Smooth muscle cell (in vitro differentiated cells): ENCODE measurements around the gene BCAR3. TPM values are rescaled to one million over a fixed set of nuclear protein-coding genes. Genes with fewer than 3 reads are reported as not detected.

Source experiments
- DNase-seq: peaks from one replicate; lab custom pipeline; 2025; ENCODE audit not compliant: unreplicated experiment; lab: John Stamatoyannopoulos, UW
- H2AFZ ChIP-seq: fragments of 200-600 bp; sonication (generic); 2 replicates; pipeline ENCODE4 v1.6.0; 2016; ENCODE audit warnings: antibody characterized with exemption, low read depth, mild to moderate bottlenecking
- H3F3A ChIP-seq: fragments of 200-600 bp; sonication (generic); 2 replicates; pipeline ENCODE4 v1.6.0; 2017; ENCODE audit warnings: antibody characterized with exemption, low read depth
- H3K27ac ChIP-seq: fragments of 200-600 bp; sonication (generic); 2 replicates; pipeline ENCODE4 v1.5.1; 2016; ENCODE audit warnings: low read depth, mild to moderate bottlenecking
- H3K27me3 ChIP-seq: fragments of 200-600 bp; sonication (generic); 2 replicates; pipeline ENCODE4 v1.6.1; 2016; ENCODE audit warnings: low read depth, mild to moderate bottlenecking
- H3K36me3 ChIP-seq: fragments of 200-600 bp; sonication (generic); 2 replicates; pipeline ENCODE4 v1.5.1; 2016; ENCODE audit warnings: low read depth
- H3K4me1 ChIP-seq: fragments of 200-600 bp; sonication (generic); 2 replicates; pipeline ENCODE4 v1.5.1; 2016; ENCODE audit warnings: low read depth
- H3K4me2 ChIP-seq: fragments of 200-600 bp; sonication (generic); 2 replicates; pipeline ENCODE4 v1.6.0; 2016; ENCODE audit warnings: mild to moderate bottlenecking
- H3K4me3 ChIP-seq: fragments of 200-600 bp; sonication (generic); 2 replicates; pipeline ENCODE4 v1.5.1; 2016; ENCODE audit warnings: mild to moderate bottlenecking
- H3K79me2 ChIP-seq: fragments of 200-600 bp; sonication (generic); 2 replicates; pipeline ENCODE4 v1.6.0; 2016; ENCODE audit warnings: low read depth, mild to moderate bottlenecking
- H3K9ac ChIP-seq: fragments of 200-600 bp; sonication (generic); 2 replicates; pipeline ENCODE4 v1.6.0; 2016; ENCODE audit warnings: low read depth
- H3K9me3 ChIP-seq: fragments of 200-600 bp; sonication (generic); replicated peaks from 2 replicates; pipeline ENCODE4 v1.5.1; 2016; ENCODE audit warnings: low read depth
- H4K20me1 ChIP-seq: fragments of 200-600 bp; sonication (generic); 2 replicates; pipeline ENCODE4 v1.6.0; 2016; ENCODE audit warnings: low read depth
- CTCF ChIP-seq: fragments of 200-600 bp; sonication (generic); IDR thresholded peaks from 2 replicates; pipeline ENCODE4 v1.5.1; 2017; ENCODE audit warnings: borderline replicate concordance, mild to moderate bottlenecking, antibody characterized with exemption; ENCODE audit not compliant: insufficient read depth, poor library complexity, severe bottlenecking
- WGBS: methylation state at CpG from one replicate; pipeline ENCODE4 v1.1.7; 2016; ENCODE audit warnings: low lambda C conversion rate; 5-methylcytosine and 5-hydroxymethylcytosine counted together
- polyA plus RNA-seq: library from polyadenylated mRNA; unstranded; fragments of >200 nt; fragmentation: Nextera tagmentation; extraction: Ambion mirVana; gene quantifications from 2 replicates; pipeline ENCODE4 v1.2.1, GENCODE V29; 2016
- total RNA-seq: library from RNA; depleted of rRNA; stranded (reverse); fragments of >200 nt; gene quantifications from 2 replicates; pipeline ENCODE4 v1.2.3, GENCODE V29; 2014

The BCAR3 gene
- total and polyA plus RNA-seq, 2 experiments from 2014 or later, result 21.4 to 24.9 TPM

DNA sequence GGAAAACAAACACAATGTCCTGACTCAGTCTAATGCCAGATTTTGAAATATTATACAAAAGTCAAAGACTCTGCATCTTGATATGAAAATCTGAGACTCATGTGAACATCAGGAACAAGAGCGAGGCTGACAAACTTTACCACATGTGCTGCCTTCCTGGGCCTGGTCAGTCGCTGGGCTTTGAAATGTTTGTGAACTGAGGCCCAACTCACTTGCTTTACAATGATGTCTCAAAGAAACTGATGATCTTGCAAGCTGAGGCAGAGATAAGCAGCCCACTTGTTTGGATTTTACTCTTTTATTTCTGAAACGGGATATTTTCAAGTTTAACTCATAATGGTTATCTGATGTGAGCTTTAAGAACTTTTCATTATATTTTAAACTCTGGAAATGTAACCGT lies 2.1 kb downstream of the BCAR3 start:
- 8% methylated on average over 4 of the region's 4 CpGs for WGBS
- no peak for TF ChIP-seq CTCF
- H3K4me1 ChIP-seq, result peaks cover 35% of the 10 kb centered on the region
- no peaks in the 10 kb centered on the region for H3K9me3 ChIP-seq
- peaks cover 59% of the 10 kb centered on the region for H4K20me1 ChIP-seq
- H3K9ac ChIP-seq, result no peak overlapping the region
- no peaks in the 10 kb centered on the region for H3K36me3 ChIP-seq
- H3K27ac ChIP-seq, result peak overlapping the region; percentile 83
- peaks cover 38% of the 10 kb centered on the region for H3F3A ChIP-seq
- H3K79me2 ChIP-seq, result peaks cover 58% of the 10 kb centered on the region
- DNase-seq, result no peak
- peak overlapping the region; percentile 87 for H3K4me2 ChIP-seq
- H3K27me3 ChIP-seq, result no peaks in the 10 kb centered on the region
- peak overlapping the region; percentile 93 for H3K4me3 ChIP-seq
- H2AFZ ChIP-seq, result no peak overlapping the region

DNA sequence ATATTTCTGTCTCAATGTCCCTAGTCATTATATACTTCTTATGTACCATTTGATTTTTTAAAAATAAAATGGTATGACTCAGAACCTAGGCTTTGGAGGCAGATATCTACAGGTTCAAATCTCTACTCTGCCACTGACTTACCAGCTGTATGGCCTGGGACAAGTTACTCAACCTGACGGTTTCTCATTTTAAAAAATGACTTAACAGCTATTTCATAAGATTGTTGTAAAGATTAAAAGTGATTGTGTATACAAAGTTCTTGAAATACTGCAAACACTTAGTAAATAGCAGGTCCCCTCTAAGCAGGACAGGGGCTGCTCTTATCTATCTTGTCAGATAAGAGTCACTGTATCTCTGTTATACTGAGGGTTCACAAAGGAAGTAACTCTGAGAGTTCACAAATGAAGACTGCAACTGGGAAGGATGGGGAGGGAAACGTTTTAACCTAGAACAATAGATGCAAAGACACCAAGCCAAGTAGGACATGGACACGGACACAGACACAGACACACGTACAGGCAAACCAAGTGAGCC lies 2.6 kb downstream of the BCAR3 start:
- no peak for TF ChIP-seq CTCF
- Histone ChIP-seq H3K27me3 (no peaks in the 10 kb centered on the region), H2AFZ (no peak overlapping the region), H3K27ac (peak overlapping the region; percentile 83), H3K4me3 (peak overlapping the region; percentile 93), H3K4me1 (peaks cover 35% of the 10 kb centered on the region), H3K36me3 (peaks cover under 1% of the 10 kb centered on the region), H3K4me2 (peak overlapping the region; percentile 87), H3K79me2 (peaks cover 63% of the 10 kb centered on the region), H3F3A (peaks cover 39% of the 10 kb centered on the region), H3K9me3 (no peaks in the 10 kb centered on the region), H3K9ac (no peak overlapping the region), H4K20me1 (peaks cover 64% of the 10 kb centered on the region)
- 22% methylated on average over 4 of the region's 4 CpGs for WGBS
- DNase-seq, result no peak

GRCh38 chr1:93678491-93678890 lies 3.1 kb downstream of the BCAR3 start:
- H2AFZ ChIP-seq, result no peak overlapping the region
- WGBS, result 78% methylated on average over 3 of the region's 3 CpGs
- H3K4me3 ChIP-seq, result no peak overlapping the region
- peak overlapping the region; percentile 87 for H3K4me2 ChIP-seq
- no peak for DNase-seq
- peaks cover 4% of the 10 kb centered on the region for H3K36me3 ChIP-seq
- no peak for TF ChIP-seq CTCF
- no peaks in the 10 kb centered on the region for H3K9me3 ChIP-seq
- H3K27ac ChIP-seq, result peak overlapping the region; percentile 83
- peaks cover 68% of the 10 kb centered on the region for H3K79me2 ChIP-seq
- no peaks in the 10 kb centered on the region for H3K27me3 ChIP-seq
- peaks cover 69% of the 10 kb centered on the region for H4K20me1 ChIP-seq
- peaks cover 35% of the 10 kb centered on the region for H3K4me1 ChIP-seq
- H3K9ac ChIP-seq, result no peak overlapping the region
- H3F3A ChIP-seq, result peaks cover 39% of the 10 kb centered on the region

- 93% methylated on average over 1 of the region's 1 CpG for WGBS
- peaks cover 77% of the 10 kb centered on the region for H4K20me1 ChIP-seq
These were observed 3.9 kb downstream of the BCAR3 start for GRCh38 chr1:93677729-93678128.

More at GRCh38 chr1:93677729-93678128, 3.9 kb downstream of the BCAR3 start:
- TF ChIP-seq CTCF, result no peak
- peak overlapping the region; percentile 83 for H3K27ac ChIP-seq
- peaks cover 4% of the 10 kb centered on the region for H3K36me3 ChIP-seq
- no peak overlapping the region for H3K4me3 ChIP-seq
- no peak overlapping the region for H2AFZ ChIP-seq
- peak overlapping the region; percentile 87 for H3K4me2 ChIP-seq
- peaks cover 35% of the 10 kb centered on the region for H3K4me1 ChIP-seq
- DNase-seq, result no peak
- H3K27me3 ChIP-seq, result no peaks in the 10 kb centered on the region
- peaks cover 44% of the 10 kb centered on the region for H3F3A ChIP-seq
- peaks cover 76% of the 10 kb centered on the region for H3K79me2 ChIP-seq
- H3K9me3 ChIP-seq, result no peaks in the 10 kb centered on the region
- H3K9ac ChIP-seq, result no peak overlapping the region
